Measurements from ENCODE around the gene TWNK.

TWNK gene

GRCh38 chr10:101007915-101008822 lies 20.8 kb downstream of the TWNK start:
- Histone ChIP-seq H3K4me3 (ENCODE audit: low read length) (no peak overlapping the region), H2AFZ (ENCODE audit: low read depth, low read length) (no peak overlapping the region), H3K36me3 (replicated peaks; ENCODE audit: low read depth, low read length) (no peaks in the 10 kb centered on the region), H3K9ac (ENCODE audit: low read length) (no peak overlapping the region), H3K27ac (ENCODE audit: low read length) (no peak overlapping the region), H3K4me1 (ENCODE audit: low read length) (peaks cover 10% of the 10 kb centered on the region), H3K4me2 (ENCODE audit: low read length) (no peak overlapping the region), H3K79me2 (ENCODE audit: low read length) (no peaks in the 10 kb centered on the region), H3K9me3 (ENCODE audit: insufficient read depth, low read length) (no peaks in the 10 kb centered on the region), H4K20me1 (ENCODE audit: insufficient read depth, low read length) (no peaks in the 10 kb centered on the region), H3K27me3 (ENCODE audit: low read depth, low read length) (no peaks in the 10 kb centered on the region)
- TF ChIP-seq EZH2phosphoT487 (IDR thresholded peaks at IDR 0.05; ENCODE audit: low read depth): no peak
- no peak for TF ChIP-seq CTCF (IDR thresholded peaks at IDR 0.05; ENCODE audit: low read depth, low read length)

DNA sequence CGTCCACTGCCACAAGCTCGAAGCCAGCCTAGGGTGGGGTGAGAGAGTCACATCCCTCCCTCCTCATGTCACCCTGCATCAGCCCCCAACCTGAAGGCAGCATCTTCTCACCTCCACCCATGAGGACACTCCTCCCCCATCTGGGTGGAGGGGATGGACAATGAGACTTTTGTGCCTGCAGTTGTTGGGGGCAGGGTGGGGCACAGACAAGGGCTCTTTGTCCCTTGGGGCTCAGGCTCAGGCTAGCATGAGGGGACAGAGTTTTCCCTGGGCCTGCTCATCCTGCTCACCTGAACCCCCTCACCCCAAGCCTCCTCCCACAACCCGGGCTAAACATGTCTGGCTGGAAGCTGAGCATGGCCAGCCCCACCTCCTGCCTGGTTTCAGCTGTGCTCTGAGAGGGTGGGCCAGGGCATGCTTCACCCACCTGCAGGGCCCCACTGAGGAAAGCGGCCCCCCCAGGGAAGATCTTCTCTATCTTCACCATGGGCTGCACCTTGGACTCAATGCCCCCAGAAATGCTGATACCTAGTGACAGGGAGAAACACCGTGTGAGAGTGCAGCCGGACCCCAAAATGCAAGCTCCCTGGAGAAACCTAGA lies 21.6 kb downstream of the TWNK start:
- TF ChIP-seq EZH2phosphoT487 (IDR thresholded peaks at IDR 0.05; ENCODE audit: low read depth) (no peak), CTCF (IDR thresholded peaks at IDR 0.05; ENCODE audit: low read depth, low read length) (no peak)
- H3K4me3 ChIP-seq (ENCODE audit: low read length): no peak overlapping the region
- no peaks in the 10 kb centered on the region for H3K79me2 ChIP-seq (ENCODE audit: low read length)
- no peak overlapping the region for H2AFZ ChIP-seq (ENCODE audit: low read depth, low read length)
- H3K27me3 ChIP-seq (ENCODE audit: low read depth, low read length): no peaks in the 10 kb centered on the region
- peaks cover 12% of the 10 kb centered on the region for H3K4me1 ChIP-seq (ENCODE audit: low read length)
- H3K27ac ChIP-seq (ENCODE audit: low read length): no peak overlapping the region
- H3K9ac ChIP-seq (ENCODE audit: low read length): no peak overlapping the region
- H3K36me3 ChIP-seq (replicated peaks; ENCODE audit: low read depth, low read length): no peaks in the 10 kb centered on the region
- H3K9me3 ChIP-seq (ENCODE audit: insufficient read depth, low read length): no peaks in the 10 kb centered on the region
- H4K20me1 ChIP-seq (ENCODE audit: insufficient read depth, low read length): no peaks in the 10 kb centered on the region
- no peak overlapping the region for H3K4me2 ChIP-seq (ENCODE audit: low read length)

DNA sequence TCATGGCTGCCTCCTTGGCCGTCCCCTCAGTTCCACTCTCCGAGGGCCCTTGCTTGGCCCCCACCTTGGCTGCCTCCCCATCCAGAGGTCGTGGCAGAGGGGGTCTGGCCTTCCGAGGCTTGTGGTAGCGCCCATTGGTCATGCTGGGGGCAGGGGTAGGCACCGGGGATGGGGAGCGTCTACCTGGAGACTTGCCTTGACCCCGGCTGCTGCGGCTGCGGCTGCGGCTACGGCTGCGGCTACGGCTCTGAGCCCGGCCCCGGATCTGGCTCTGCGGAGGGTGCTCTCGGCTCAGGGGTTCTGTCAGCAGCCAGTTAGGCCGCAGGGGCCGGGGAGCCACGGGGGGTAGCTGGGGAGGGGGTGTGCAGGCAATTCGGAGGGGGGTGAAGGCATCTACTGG lies 23.0 kb downstream of the TWNK start:
- H3K27me3 ChIP-seq (ENCODE audit: low read depth, low read length): no peaks in the 10 kb centered on the region
- no peak overlapping the region for H3K4me2 ChIP-seq (ENCODE audit: low read length)
- no peaks in the 10 kb centered on the region for H3K79me2 ChIP-seq (ENCODE audit: low read length)
- H3K4me1 ChIP-seq (ENCODE audit: low read length): peaks cover 12% of the 10 kb centered on the region
- H4K20me1 ChIP-seq (ENCODE audit: insufficient read depth, low read length): no peaks in the 10 kb centered on the region
- no peak for TF ChIP-seq CTCF (IDR thresholded peaks at IDR 0.05; ENCODE audit: low read depth, low read length)
- TF ChIP-seq EZH2phosphoT487 (IDR thresholded peaks at IDR 0.05; ENCODE audit: low read depth): no peak
- no peak overlapping the region for H3K27ac ChIP-seq (ENCODE audit: low read length)
- H3K36me3 ChIP-seq (replicated peaks; ENCODE audit: low read depth, low read length): no peaks in the 10 kb centered on the region
- H3K4me3 ChIP-seq (ENCODE audit: low read length): no peak overlapping the region
- H3K9ac ChIP-seq (ENCODE audit: low read length): no peak overlapping the region
- no peak overlapping the region for H2AFZ ChIP-seq (ENCODE audit: low read depth, low read length)
- H3K9me3 ChIP-seq (ENCODE audit: insufficient read depth, low read length): no peaks in the 10 kb centered on the region

All from OCI-LY3 (cell line).